Endodermal cell (in vitro differentiated cells): ENCODE measurements around the gene CDC26. TPM values are rescaled to one million over a fixed set of nuclear protein-coding genes. Genes with fewer than 3 reads are reported as not detected.

ENCODE experiments used
- DNase-seq: peaks from one replicate; pipeline ENCODE4 v3.0.0-alpha.2; 2017
- H3K27ac ChIP-seq: 2 replicates; pipeline ENCODE4 v1.5.1; 2013; ENCODE audit warnings: mild to moderate bottlenecking, low read depth, low read length, moderate library complexity
- H3K27me3 ChIP-seq: 2 replicates; pipeline ENCODE4 v1.6.1; 2013; ENCODE audit warnings: mild to moderate bottlenecking, low read length, moderate library complexity; ENCODE audit not compliant: insufficient read depth, control insufficient read depth, poor library complexity, severe bottlenecking
- H3K36me3 ChIP-seq: 2 replicates; pipeline ENCODE4 v1.7.0; 2013; ENCODE audit warnings: mild to moderate bottlenecking, low read length, moderate library complexity; ENCODE audit not compliant: control insufficient read depth, insufficient read depth
- H3K4me1 ChIP-seq: one replicate; pipeline ENCODE4 v1.7.0; 2013; ENCODE audit warnings: low read length; ENCODE audit not compliant: control insufficient read depth, insufficient read depth
- H3K4me3 ChIP-seq: 2 replicates; pipeline ENCODE4 v1.5.1; 2013; ENCODE audit warnings: mild to moderate bottlenecking, low read length, moderate library complexity
- H3K9ac ChIP-seq: 2 replicates; pipeline ENCODE4 v1.6.1; 2013; ENCODE audit warnings: mild to moderate bottlenecking, low read length, moderate library complexity; ENCODE audit not compliant: poor library complexity, severe bottlenecking; ENCODE audit errors: extremely low read depth
- H3K9me3 ChIP-seq: 2 replicates; pipeline ENCODE4 v1.6.1; 2013; ENCODE audit warnings: mild to moderate bottlenecking, low read length, moderate library complexity; ENCODE audit not compliant: control insufficient read depth
- H3K27ac Mint-ChIP-seq: 2 replicates; pipeline ENCODE4 v1.8.0; 2020; ENCODE audit warnings: mixed read lengths
- H3K27me3 Mint-ChIP-seq: 2 replicates; pipeline ENCODE4 v1.8.0; 2021; ENCODE audit warnings: mild to moderate bottlenecking, mixed read lengths; ENCODE audit not compliant: insufficient read depth
- H3K36me3 Mint-ChIP-seq: 2 replicates; pipeline ENCODE4 v1.8.0; 2020; ENCODE audit warnings: low read depth, mixed read lengths
- H3K4me1 Mint-ChIP-seq: 2 replicates; pipeline ENCODE4 v1.8.0; 2020; ENCODE audit warnings: mixed read lengths
- H3K4me3 Mint-ChIP-seq: 2 replicates; pipeline ENCODE4 v1.8.0; 2020; ENCODE audit warnings: mild to moderate bottlenecking, moderate library complexity, mixed read lengths
- H3K9me3 Mint-ChIP-seq: 2 replicates; pipeline ENCODE4 v1.8.0; 2020; ENCODE audit warnings: mild to moderate bottlenecking, mixed read lengths
- CTCF ChIP-seq: fragments of 200-600 bp; sonication (generic); conservative IDR thresholded peaks from 2 replicates; pipeline ENCODE4 v1.5.0; 2021; ENCODE audit warnings: antibody characterized with exemption, mild to moderate bottlenecking
- WGBS, 2 experiments: methylation state at CpG; one replicate each; pipeline versions ENCODE4 v1.1.5 to v1.1.7; 2013; ENCODE audit warnings: missing lambda C conversion rate in 2 of 2, mixed read lengths in 1 of 2; ENCODE audit not compliant: insufficient coverage in 1 of 2, insufficient read length in 1 of 2; 5-methylcytosine and 5-hydroxymethylcytosine counted together
- total RNA-seq, 2 donors: library from RNA; stranded (reverse); fragmentation: NEBNext Ultra II Directional in 1 of 2; extraction: Animal tissue kit (Norgen Biotek cat#: 25700) in 1 of 2; gene quantifications; 2 replicates in 1 of 2; 3 replicates in 1 of 2; pipeline ENCODE4 v1.2.1, GENCODE V29; 2021

CDC26 gene
- total RNA-seq, 2 donors from 2014 or later, result 34.7 to 39.7 TPM

DNA sequence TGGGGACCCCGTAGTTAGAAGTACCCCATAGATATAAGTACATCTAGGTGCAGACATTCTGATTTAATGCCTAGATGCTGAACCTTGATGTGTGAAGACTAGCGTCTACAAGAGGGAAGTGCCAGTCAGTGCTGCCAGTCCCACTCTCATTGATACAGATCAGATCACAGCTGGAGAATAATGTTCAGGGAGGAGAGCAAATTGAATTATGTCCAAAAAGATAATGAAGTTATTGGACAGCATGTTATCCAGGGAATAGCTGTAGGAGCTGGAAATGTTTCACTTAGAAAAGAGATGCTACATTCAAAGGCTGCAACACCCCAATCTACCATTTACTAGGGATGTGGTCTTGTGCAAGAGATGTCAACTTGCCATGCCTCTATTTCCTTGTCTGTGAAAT is 43.7 kb upstream of the CDC26 start:
- no peaks in the 10 kb centered on the region for H3K9me3 ChIP-seq
- no peaks in the 10 kb centered on the region for H3K27me3 ChIP-seq
- H3K4me1 ChIP-seq, result peaks cover 8% of the 10 kb centered on the region
- Mint-ChIP-seq H3K4me1 (peaks cover 3% of the 10 kb centered on the region), H3K9me3 (no peaks in the 10 kb centered on the region), H3K4me3 (no peak overlapping the region), H3K27ac (no peak overlapping the region), H3K27me3 (no peaks in the 10 kb centered on the region), H3K36me3 (no peaks in the 10 kb centered on the region)
- no peak for DNase-seq
- H3K4me3 ChIP-seq, result no peak overlapping the region
- TF ChIP-seq CTCF, result no peak
- H3K9ac ChIP-seq, result no peak overlapping the region
- H3K36me3 ChIP-seq, result no peaks in the 10 kb centered on the region
- H3K27ac ChIP-seq, result no peak overlapping the region
- WGBS, 2 experiments, result 86 to 90% methylated on average over 2 of the region's 2 CpGs

GRCh38 chr9:113317777-113318176 is 42.4 kb upstream of the CDC26 start:
- H3K36me3 Mint-ChIP-seq, result no peaks in the 10 kb centered on the region
- no peaks in the 10 kb centered on the region for H3K9me3 Mint-ChIP-seq
- no peaks in the 10 kb centered on the region for H3K27me3 Mint-ChIP-seq
- DNase-seq, result peak; percentile 24
- no peaks in the 10 kb centered on the region for H3K9me3 ChIP-seq
- H3K4me3 ChIP-seq, result no peak overlapping the region
- no peak overlapping the region for H3K27ac Mint-ChIP-seq
- no peaks in the 10 kb centered on the region for H3K27me3 ChIP-seq
- no peak overlapping the region for H3K27ac ChIP-seq
- H3K4me3 Mint-ChIP-seq, result no peak overlapping the region
- peaks cover 8% of the 10 kb centered on the region for H3K4me1 ChIP-seq
- TF ChIP-seq CTCF, result peak; percentile 62
- WGBS, 2 experiments, result 87% methylated on average over 2 of the region's 2 CpGs; no CpG with 5 or more reads in 1 of the 2 experiments
- no peak overlapping the region for H3K9ac ChIP-seq
- peaks cover 3% of the 10 kb centered on the region for H3K4me1 Mint-ChIP-seq
- no peaks in the 10 kb centered on the region for H3K36me3 ChIP-seq

DNA sequence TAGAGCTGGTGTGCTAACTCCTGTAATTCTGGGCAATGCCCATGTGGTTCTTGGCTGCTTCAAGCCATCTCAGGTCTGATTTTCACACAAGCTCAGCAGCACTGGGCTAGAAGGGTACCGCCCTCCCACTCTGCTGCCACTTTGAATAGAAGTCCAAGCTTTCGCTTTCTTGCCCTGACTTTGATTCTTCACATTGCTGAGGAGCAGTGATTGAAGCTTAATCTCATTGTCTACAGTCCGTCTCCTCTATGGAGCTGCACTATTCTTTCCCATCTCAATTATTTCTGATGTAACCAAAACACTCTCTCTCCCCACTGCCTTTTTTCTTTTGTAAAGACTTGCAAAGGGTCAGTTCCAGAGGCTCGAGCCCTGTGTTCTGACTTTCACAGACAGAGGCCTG is 40.7 kb upstream of the CDC26 start:
- no peak overlapping the region for H3K4me3 ChIP-seq
- H3K4me1 ChIP-seq, result peaks cover 2% of the 10 kb centered on the region
- Mint-ChIP-seq H3K9me3 (no peaks in the 10 kb centered on the region), H3K36me3 (no peaks in the 10 kb centered on the region), H3K4me3 (no peak overlapping the region), H3K27ac (no peak overlapping the region), H3K4me1 (no peaks in the 10 kb centered on the region), H3K27me3 (no peaks in the 10 kb centered on the region)
- DNase-seq, result peak; percentile 13
- 91% methylated on average over 4 of the region's 4 CpGs for WGBS, 2 experiments
- H3K27me3 ChIP-seq, result no peaks in the 10 kb centered on the region
- H3K9ac ChIP-seq, result no peak overlapping the region
- no peak for TF ChIP-seq CTCF
- no peaks in the 10 kb centered on the region for H3K9me3 ChIP-seq
- no peak overlapping the region for H3K27ac ChIP-seq
- no peaks in the 10 kb centered on the region for H3K36me3 ChIP-seq
